ENCODE results near the gene TRIM9. TPM values are rescaled to one million over a fixed set of nuclear protein-coding genes. Genes with fewer than 3 reads are reported as not detected.

TRIM9 gene
- total and polyA plus RNA-seq, 2 of the 4 experiments (the other 2 are of a cell fraction), result under 0.01 to 0.09 TPM

DNA sequence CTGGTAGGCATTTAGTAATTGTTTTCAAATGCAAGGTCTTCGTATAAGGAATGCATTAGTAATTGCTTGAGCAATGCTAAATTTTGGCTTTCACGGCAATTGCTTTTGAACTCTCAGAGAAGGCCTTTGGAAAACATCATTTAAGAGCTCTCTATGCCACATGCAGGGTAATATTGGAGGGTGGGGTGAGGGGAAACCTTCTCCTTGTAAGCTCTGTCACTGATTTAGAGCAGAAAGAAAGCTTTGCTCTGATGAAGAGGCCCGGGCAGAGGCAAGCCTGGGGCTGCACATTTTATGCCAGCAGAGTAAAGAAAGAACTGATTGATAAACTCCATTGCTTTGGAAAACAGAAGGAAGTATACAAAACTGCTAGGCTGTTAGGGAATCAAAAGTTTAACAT lies 70.9 kb downstream of the TRIM9 start:
- no peak overlapping the region for H2BK20ac ChIP-seq (ENCODE audit: low read depth, low read length)
- H2BK120ac ChIP-seq (ENCODE audit: low read depth, low read length), result no peak overlapping the region
- no peak overlapping the region for H2AFZ ChIP-seq (replicated peaks; ENCODE audit: low read length, poor library complexity)
- no peaks in the 10 kb centered on the region for H3K79me1 ChIP-seq (ENCODE audit: low read depth in 1 of 2, low read length in 2 of 2)
- H3K9ac ChIP-seq (ENCODE audit: low read depth, low read length), result no peak overlapping the region
- H4K8ac ChIP-seq (ENCODE audit: low read depth in 2 of 2, low read length in 2 of 2), result no peak overlapping the region
- H3K4ac ChIP-seq (ENCODE audit: low read depth, low read length), result no peak overlapping the region
- H2AK5ac ChIP-seq (ENCODE audit: low read depth, low read length), result no peak overlapping the region
- H3K27ac ChIP-seq (ENCODE audit: insufficient read depth, low read length), result no peak overlapping the region
- no peaks in the 10 kb centered on the region for H3K36me3 ChIP-seq (ENCODE audit: control insufficient read depth, insufficient read depth, low read length)
- CTCF ChIA-PET, result interaction anchor here (1.1 kb wide), 1 partner anchor 10 kb away, joined by 3 read pairs; no protein-coding TSS in a partner anchor
- no peaks in the 10 kb centered on the region for H3K9me1 ChIP-seq (ENCODE audit: insufficient read depth, low read length)
- H4K20me1 ChIP-seq (ENCODE audit: insufficient read depth, low read length), result no peaks in the 10 kb centered on the region
- 10% methylated on average over 1 of the region's 3 CpGs; no CpG with 5 or more reads in 1 of the 2 experiments for WGBS, 2 experiments (ENCODE audit: extremely low coverage in 2 of 2, insufficient read length in 1 of 2)
- H3K23ac ChIP-seq (ENCODE audit: low read depth, low read length), result no peak overlapping the region
- POLR2A ChIA-PET (ENCODE audit: unreplicated experiment), result no interaction called here
- H4K91ac ChIP-seq (ENCODE audit: insufficient read depth, low read depth, low read length), result no peak overlapping the region
- in situ Hi-C loops (cut with MboI; ENCODE audit: low sequenced_read_pairs) (no loop called here), dilution Hi-C loops (cut with HindIII; ENCODE audit: low sequenced_read_pairs, unreplicated experiment) (no loop called here), intact Hi-C loops (cut with micrococcal nuclease) (no loop called here)
- H3K56ac ChIP-seq (ENCODE audit: extremely low read depth, insufficient read depth, low read length), result no peak overlapping the region
- no peak overlapping the region for H2AK9ac ChIP-seq (replicated peaks; ENCODE audit: low read depth, low read length, poor library complexity)
- peaks cover 2% of the 10 kb centered on the region; the same call in 1 of the 2 replicates for H3K4me1 ChIP-seq (ENCODE audit: control insufficient read depth, insufficient read depth, low read length)
- H2BK15ac ChIP-seq (ENCODE audit: low read depth, low read length), result no peak overlapping the region
- H3K4me3 ChIP-seq (ENCODE audit: insufficient read depth, low read depth, low read length), result no peak overlapping the region
- no peak for TF ChIP-seq RFX5 (IDR thresholded peaks at IDR 0.05; ENCODE audit: low read depth, low read length)
- TF ChIP-seq CHD1 (IDR thresholded peaks at IDR 0.05; ENCODE audit: low read depth, low read length), result no peak
- TF ChIP-seq, protein P1, sequence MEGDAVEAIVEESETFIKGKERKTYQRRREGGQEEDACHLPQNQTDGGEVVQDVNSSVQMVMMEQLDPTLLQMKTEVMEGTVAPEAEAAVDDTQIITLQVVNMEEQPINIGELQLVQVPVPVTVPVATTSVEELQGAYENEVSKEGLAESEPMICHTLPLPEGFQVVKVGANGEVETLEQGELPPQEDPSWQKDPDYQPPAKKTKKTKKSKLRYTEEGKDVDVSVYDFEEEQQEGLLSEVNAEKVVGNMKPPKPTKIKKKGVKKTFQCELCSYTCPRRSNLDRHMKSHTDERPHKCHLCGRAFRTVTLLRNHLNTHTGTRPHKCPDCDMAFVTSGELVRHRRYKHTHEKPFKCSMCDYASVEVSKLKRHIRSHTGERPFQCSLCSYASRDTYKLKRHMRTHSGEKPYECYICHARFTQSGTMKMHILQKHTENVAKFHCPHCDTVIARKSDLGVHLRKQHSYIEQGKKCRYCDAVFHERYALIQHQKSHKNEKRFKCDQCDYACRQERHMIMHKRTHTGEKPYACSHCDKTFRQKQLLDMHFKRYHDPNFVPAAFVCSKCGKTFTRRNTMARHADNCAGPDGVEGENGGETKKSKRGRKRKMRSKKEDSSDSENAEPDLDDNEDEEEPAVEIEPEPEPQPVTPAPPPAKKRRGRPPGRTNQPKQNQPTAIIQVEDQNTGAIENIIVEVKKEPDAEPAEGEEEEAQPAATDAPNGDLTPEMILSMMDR (conservative IDR thresholded peaks at IDR 0.05; ENCODE audit: low read depth, low read length), result no peak
- TF ChIP-seq, protein P2, sequence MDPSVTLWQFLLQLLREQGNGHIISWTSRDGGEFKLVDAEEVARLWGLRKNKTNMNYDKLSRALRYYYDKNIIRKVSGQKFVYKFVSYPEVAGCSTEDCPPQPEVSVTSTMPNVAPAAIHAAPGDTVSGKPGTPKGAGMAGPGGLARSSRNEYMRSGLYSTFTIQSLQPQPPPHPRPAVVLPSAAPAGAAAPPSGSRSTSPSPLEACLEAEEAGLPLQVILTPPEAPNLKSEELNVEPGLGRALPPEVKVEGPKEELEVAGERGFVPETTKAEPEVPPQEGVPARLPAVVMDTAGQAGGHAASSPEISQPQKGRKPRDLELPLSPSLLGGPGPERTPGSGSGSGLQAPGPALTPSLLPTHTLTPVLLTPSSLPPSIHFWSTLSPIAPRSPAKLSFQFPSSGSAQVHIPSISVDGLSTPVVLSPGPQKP (IDR thresholded peaks at IDR 0.05; ENCODE audit: borderline replicate concordance, low read depth, low read length), result no peak
- no peak for TF ChIP-seq POLR2A (IDR thresholded peaks at IDR 0.05; ENCODE audit: low read depth, low read length)
- TF ChIP-seq MAZ (IDR thresholded peaks at IDR 0.05; ENCODE audit: borderline replicate concordance, low read depth, low read length), result no peak
- no peak for TF ChIP-seq MAFK (IDR thresholded peaks at IDR 0.05; ENCODE audit: low read depth, low read length)
- no peak for TF ChIP-seq RAD21 (IDR thresholded peaks at IDR 0.05; ENCODE audit: low read length)
- TF ChIP-seq, protein P3, sequence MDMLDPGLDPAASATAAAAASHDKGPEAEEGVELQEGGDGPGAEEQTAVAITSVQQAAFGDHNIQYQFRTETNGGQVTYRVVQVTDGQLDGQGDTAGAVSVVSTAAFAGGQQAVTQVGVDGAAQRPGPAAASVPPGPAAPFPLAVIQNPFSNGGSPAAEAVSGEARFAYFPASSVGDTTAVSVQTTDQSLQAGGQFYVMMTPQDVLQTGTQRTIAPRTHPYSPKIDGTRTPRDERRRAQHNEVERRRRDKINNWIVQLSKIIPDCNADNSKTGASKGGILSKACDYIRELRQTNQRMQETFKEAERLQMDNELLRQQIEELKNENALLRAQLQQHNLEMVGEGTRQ (IDR thresholded peaks at IDR 0.05; ENCODE audit: low read depth, low read length), result no peak
- no peak for TF ChIP-seq BHLHE40 (IDR thresholded peaks at IDR 0.05; ENCODE audit: low read depth, low read length)
- TF ChIP-seq RCOR1 (IDR thresholded peaks at IDR 0.05; ENCODE audit: insufficient replicate concordance, low read length), result no peak
- no peak for TF ChIP-seq NFE2L2 (IDR thresholded peaks at IDR 0.05; ENCODE audit: low read depth, low read length)
- TF ChIP-seq MXI1 (IDR thresholded peaks at IDR 0.05; ENCODE audit: borderline replicate concordance, low read depth, low read length), result no peak
- TF ChIP-seq SMC3 (IDR thresholded peaks at IDR 0.05; ENCODE audit: low read depth, low read length), result no peak
- no peak for TF ChIP-seq CEBPB (IDR thresholded peaks at IDR 0.05; ENCODE audit: low read depth, low read length)
- TF ChIP-seq FOS (IDR thresholded peaks at IDR 0.05; ENCODE audit: low read depth, low read length), result no peak
- no TSS peak for BruUV-seq (replicated peaks)
- no peak overlapping the region for H3K18ac ChIP-seq (ENCODE audit: low read depth, low read length)
- H3K27me3 ChIP-seq (ENCODE audit: control insufficient read depth, insufficient read depth, low read length), result peaks cover 28% of the 10 kb centered on the region
- no peak overlapping the region for H3K4me2 ChIP-seq (ENCODE audit: low read depth, low read length)
- H4K5ac ChIP-seq (ENCODE audit: low read depth, low read length), result no peak overlapping the region
- no peak overlapping the region for H3K14ac ChIP-seq (replicated peaks; ENCODE audit: low read depth, low read length)
- DNase-seq (no peak), ATAC-seq (ENCODE audit: low read depth) (no peak)
- H3K9me3 ChIP-seq (ENCODE audit: control insufficient read depth, insufficient read depth, low read length), result no peaks in the 10 kb centered on the region
- no peak overlapping the region for H2BK5ac ChIP-seq (ENCODE audit: low read depth, low read length, poor library complexity, severe bottlenecking)

Data from IMR-90 (cell line).